Measurements from ENCODE around the gene PLA2G4F. TPM values are rescaled to one million over a fixed set of nuclear protein-coding genes. Genes with fewer than 3 reads are reported as not detected.

Gene PLA2G4F
- total and polyA plus RNA-seq, 7 donors = 0.20 to 5.3 (median 1.9) TPM

GRCh38 chr15:42151736-42152135, 4.7 kb downstream of the PLA2G4F start:
- 28 to 38% (median 29%) methylated on average over 4 of the region's 4 CpGs for WGBS, 3 donors
- Histone ChIP-seq H3K27me3 (ENCODE audit: insufficient read depth in 3 of 3, low read length in 2 of 3) (no peaks in the 10 kb centered on the region), H3K27ac (peak overlapping the region; percentile 67), H3K4me3 (no peak overlapping the region), H3K36me3 (ENCODE audit: insufficient read depth in 1 of 2, low read depth in 1 of 2) (no peaks in the 10 kb centered on the region), H3K9me3 (no peaks in the 10 kb centered on the region), H3K4me1 (peaks cover 22% of the 10 kb centered on the region)
- TF ChIP-seq CTCF (IDR thresholded peaks at IDR 0.05) = no peak
- intact Hi-C loops (cut with DNase I) = no loop called here
- ATAC-seq = peak in 2 of 4 donors; percentile 3
- no peak for DNase-seq

GRCh38 chr15:42151141-42151561, 5.3 kb downstream of the PLA2G4F start:
- ATAC-seq (no peak), DNase-seq (no peak)
- TF ChIP-seq CTCF (IDR thresholded peaks at IDR 0.05) = no peak
- H3K36me3 ChIP-seq (ENCODE audit: insufficient read depth in 1 of 2, low read depth in 1 of 2) = no peaks in the 10 kb centered on the region
- H3K9me3 ChIP-seq = no peaks in the 10 kb centered on the region
- peak overlapping the region; percentile 67 for H3K27ac ChIP-seq
- H3K4me3 ChIP-seq = no peak overlapping the region
- peaks cover 16% of the 10 kb centered on the region for H3K4me1 ChIP-seq
- H3K27me3 ChIP-seq (ENCODE audit: insufficient read depth in 3 of 3, low read length in 2 of 3) = no peaks in the 10 kb centered on the region
- WGBS, 3 donors = 81 to 90% (median 86%) methylated on average over 10 of the region's 10 CpGs
- intact Hi-C loops (cut with DNase I) = no loop called here

GRCh38 chr15:42150219-42150970, 6.0 kb downstream of the PLA2G4F start:
- intact Hi-C loops (cut with DNase I) = no loop called here
- H3K27me3 ChIP-seq (ENCODE audit: insufficient read depth in 3 of 3, low read length in 2 of 3) = no peaks in the 10 kb centered on the region
- no peak for DNase-seq

GRCh38 chr15:42149493-42150218, 6.8 kb downstream of the PLA2G4F start:
- WGBS, 3 donors = 80 to 89% (median 89%) methylated on average over 14 of the region's 14 CpGs
- H3K27ac ChIP-seq = no peak overlapping the region
- ATAC-seq (no peak), DNase-seq (no peak)
- no peak overlapping the region for H3K4me3 ChIP-seq
- no peaks in the 10 kb centered on the region for H3K27me3 ChIP-seq (ENCODE audit: insufficient read depth in 3 of 3, low read length in 2 of 3)
- intact Hi-C loops (cut with DNase I) = no loop called here
- no peaks in the 10 kb centered on the region for H3K36me3 ChIP-seq (ENCODE audit: insufficient read depth in 1 of 2, low read depth in 1 of 2)
- no peak for TF ChIP-seq CTCF (IDR thresholded peaks at IDR 0.05)
- no peaks in the 10 kb centered on the region for H3K9me3 ChIP-seq
- peaks cover 11% of the 10 kb centered on the region for H3K4me1 ChIP-seq

More at GRCh38 chr15:42150219-42150970, 6.0 kb downstream of the PLA2G4F start:
- WGBS, 3 donors = 92 to 95% (median 93%) methylated on average over 17 of the region's 17 CpGs
- Histone ChIP-seq H3K9me3 (no peaks in the 10 kb centered on the region), H3K27ac (no peak overlapping the region), H3K4me1 (peaks cover 11% of the 10 kb centered on the region), H3K36me3 (ENCODE audit: insufficient read depth in 1 of 2, low read depth in 1 of 2) (no peaks in the 10 kb centered on the region), H3K4me3 (no peak overlapping the region)
- TF ChIP-seq CTCF (IDR thresholded peaks at IDR 0.05) = no peak
- ATAC-seq = no peak

Data from psoas muscle (tissue), 8 donors.